Cardiac fibroblast (primary cell): ENCODE measurements around the gene TMEM256.

Experiments
- DNase-seq, 2 donors: peaks; one replicate each; pipeline versions ENCODE4 v3.0.0 to v3.0.0-alpha.2; 2010; ENCODE audit warnings: low read depth in 2 of 2
- H3K4me3 ChIP-seq, 2 donors: replicated peaks in 1 of 2; 1 replicate in 1 of 2; 2 replicates in 1 of 2; pipeline ENCODE4 v1.5.1; 2011; ENCODE audit warnings: low read depth in 2 of 2, low read length in 2 of 2, mild to moderate bottlenecking in 2 of 2, moderate library complexity in 1 of 2
- TF ChIP-seq, protein P1 (sequence below): IDR thresholded peaks from one replicate; pipeline ENCODE4 v1.5.1; 2011; ENCODE audit warnings: low read depth, mild to moderate bottlenecking, low read length, inconsistent platforms

The TMEM256 gene

DNA sequence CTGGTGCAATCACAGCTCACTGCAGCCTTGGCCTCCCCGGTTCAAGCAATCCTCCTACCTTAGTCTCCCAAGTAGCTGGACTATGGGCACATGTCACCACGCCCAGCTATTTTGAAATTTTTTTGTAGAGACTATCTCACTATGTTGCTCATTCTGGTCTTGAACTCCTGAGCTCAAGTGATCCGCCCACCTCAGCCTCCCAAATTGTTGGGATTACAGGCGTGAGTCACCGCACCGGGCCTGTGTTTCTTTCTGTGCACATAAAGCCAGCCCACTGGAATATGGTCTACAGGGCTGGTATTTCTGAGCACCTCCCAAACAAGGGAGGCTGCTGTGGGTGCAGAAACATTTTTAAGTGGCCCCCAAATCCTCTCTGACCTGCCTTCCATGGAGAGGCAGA is 40.6 kb downstream of the TMEM256 start:
- DNase-seq = peak in 1 of 2 donors; percentile 43
- TF ChIP-seq, protein P1, sequence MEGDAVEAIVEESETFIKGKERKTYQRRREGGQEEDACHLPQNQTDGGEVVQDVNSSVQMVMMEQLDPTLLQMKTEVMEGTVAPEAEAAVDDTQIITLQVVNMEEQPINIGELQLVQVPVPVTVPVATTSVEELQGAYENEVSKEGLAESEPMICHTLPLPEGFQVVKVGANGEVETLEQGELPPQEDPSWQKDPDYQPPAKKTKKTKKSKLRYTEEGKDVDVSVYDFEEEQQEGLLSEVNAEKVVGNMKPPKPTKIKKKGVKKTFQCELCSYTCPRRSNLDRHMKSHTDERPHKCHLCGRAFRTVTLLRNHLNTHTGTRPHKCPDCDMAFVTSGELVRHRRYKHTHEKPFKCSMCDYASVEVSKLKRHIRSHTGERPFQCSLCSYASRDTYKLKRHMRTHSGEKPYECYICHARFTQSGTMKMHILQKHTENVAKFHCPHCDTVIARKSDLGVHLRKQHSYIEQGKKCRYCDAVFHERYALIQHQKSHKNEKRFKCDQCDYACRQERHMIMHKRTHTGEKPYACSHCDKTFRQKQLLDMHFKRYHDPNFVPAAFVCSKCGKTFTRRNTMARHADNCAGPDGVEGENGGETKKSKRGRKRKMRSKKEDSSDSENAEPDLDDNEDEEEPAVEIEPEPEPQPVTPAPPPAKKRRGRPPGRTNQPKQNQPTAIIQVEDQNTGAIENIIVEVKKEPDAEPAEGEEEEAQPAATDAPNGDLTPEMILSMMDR = no peak
- H3K4me3 ChIP-seq = no peak overlapping the region

DNA sequence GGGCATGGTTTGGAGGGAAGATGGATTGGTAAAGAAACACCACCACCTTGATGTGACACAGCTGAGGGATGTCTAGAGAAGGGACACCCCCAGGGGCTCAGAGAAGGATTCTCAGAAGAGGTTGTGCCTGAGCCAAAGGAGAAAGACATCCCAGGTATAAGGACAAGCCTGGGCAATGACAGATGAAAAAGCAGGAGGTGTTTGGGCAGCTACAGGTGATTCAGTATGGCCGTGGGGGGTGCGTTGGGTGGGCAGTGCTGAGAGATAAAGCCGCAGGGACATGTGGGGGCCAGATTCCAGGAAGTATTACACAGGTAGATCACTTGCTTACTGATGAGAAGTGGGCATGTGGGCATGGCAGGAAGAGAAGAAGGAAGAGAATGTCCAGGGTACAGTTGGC is 42.0 kb downstream of the TMEM256 start:
- no peak for DNase-seq
- TF ChIP-seq, protein P1 = no peak
- no peak overlapping the region for H3K4me3 ChIP-seq

DNA sequence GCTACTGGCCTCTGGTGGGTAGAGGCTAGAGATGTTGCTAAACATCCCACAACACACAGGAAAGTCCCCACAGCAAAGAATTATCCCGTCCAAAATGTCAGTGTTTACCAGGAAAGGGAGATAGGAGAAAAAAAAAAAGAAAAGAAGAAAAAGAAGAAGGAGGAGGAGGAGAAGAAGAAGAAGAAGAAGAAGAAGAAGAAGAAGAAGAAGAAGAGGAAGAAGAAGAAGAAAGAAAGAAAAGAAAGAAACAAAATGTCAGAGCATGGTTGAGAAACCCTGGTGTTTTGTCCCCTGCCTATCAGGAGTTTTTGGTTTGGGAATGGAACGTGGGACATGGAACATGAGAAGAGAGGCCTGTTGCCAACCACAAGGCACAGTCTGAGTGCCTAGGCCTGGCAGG is 46.5 kb downstream of the TMEM256 start:
- TF ChIP-seq, protein P1 = no peak
- DNase-seq = no peak

DNA sequence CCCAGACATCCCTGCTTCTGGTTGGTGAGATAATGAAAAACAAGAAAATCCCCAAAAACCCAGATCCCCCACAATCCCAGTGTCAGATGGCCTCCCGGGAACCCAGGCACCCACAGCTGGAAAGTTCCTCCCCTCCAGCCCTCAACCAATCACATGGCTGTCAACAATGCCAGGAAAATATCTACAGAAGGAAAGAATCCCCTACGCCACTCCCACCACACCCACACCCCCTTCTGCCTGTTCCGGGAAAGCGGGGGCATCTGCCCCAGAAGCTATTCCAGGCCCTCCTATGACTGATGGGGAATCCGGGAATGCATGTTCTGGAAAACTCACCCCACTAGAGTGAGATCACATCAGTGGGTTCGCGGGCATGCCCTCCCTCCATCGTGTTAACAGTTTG is 47.1 kb downstream of the TMEM256 start:
- H3K4me3 ChIP-seq = no peak overlapping the region
- TF ChIP-seq, protein P1 = no peak
- no peak for DNase-seq

More for the DNA sequence above, 46.5 kb downstream of the TMEM256 start:
- H3K4me3 ChIP-seq = no peak overlapping the region

DNA sequence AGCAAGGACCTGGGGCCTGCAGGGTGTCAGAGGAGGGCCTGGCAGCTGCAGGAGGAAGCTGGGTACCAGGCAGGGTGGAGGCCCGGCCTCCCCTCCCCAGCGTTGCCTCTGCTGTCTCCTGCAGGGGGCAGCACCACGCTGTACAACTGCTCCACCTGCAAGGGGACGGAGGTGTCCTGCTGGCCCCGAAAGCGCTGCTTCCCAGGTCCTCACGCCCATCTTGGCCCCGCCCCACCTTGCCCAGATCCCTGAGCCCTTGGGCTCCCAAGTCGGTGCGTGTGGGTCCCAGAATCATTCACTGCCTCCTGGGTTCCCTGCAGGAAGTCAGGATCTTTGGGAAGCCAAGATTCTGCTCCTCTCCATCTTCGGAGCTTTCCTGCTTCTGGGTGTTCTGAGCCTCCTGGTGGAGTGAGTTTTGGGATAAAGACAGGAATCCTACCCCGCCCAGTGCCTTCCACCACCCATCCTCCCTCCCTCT is 47.8 kb downstream of the TMEM256 start:
- TF ChIP-seq, protein P1 = peak; percentile 85
- peak; percentile 73 to 78 for DNase-seq
- H3K4me3 ChIP-seq = no peak overlapping the region

DNA sequence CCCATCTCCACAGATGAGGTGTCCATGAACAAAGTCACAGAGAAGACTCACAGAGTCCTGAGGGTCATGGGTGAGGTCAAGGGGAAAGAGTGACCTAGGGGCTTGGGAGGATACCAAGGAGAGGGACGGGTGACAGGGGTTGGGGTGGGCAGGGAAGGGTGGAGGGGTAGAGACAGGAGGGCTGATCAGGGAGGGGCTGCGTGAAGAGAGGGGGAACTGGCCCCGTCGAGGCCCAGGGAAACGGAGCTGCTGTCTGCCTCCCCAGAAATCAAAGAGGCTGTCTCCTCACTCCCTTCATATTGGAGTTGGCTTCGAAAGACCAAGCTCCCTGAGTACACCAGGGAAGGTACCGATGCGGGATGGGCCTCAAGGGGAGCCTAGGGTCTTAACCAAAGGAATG is 48.3 kb downstream of the TMEM256 start:
- H3K4me3 ChIP-seq = no peak overlapping the region
- DNase-seq = no peak
- TF ChIP-seq, protein P1 = no peak

DNA sequence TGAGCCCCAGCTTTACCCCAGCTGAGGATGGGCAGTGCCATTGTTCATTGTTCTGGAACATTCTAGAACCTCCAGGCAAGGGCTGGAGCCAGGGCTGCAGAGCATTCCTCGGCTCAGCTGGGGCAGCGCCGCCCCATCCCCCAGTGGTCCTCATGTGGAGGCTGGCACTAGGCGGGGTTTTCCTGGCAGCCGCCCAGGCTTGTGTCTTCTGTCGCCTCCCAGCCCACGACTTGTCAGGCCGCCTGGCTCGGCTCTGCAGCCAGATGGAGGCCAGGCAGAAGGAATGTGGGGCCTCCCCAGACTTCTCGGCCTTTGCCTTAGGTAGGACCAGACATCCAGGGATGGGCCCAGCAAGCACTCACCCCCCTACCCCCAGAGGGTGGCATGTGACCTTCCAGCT is 48.8 kb downstream of the TMEM256 start, which contains the start of gene TMEM95:
Gene TMEM95 (plus strand): TSS at position 104 of the 400 bp plus-strand sequence. CDS start 49 bp downstream, at position 153.
- H3K4me3 ChIP-seq = peak within 1 kb of the TSS in 1 of 2 donors; percentile 94
- TF ChIP-seq, protein P1 = no peak
- DNase-seq = peak in 1 of 2 donors; percentile 44
